Tibial nerve (tissue), 4 donors: ENCODE data around the gene SDK1. TPM values are rescaled to one million over a fixed set of nuclear protein-coding genes. Genes with fewer than 3 reads are reported as not detected.

Experiments
- DNase-seq, 2 donors: peaks; one replicate each; pipeline ENCODE4 v3.0.0-alpha.2; 2019; ENCODE audit warnings: low spot score in 2 of 2
- H3K27ac ChIP-seq, 4 donors: fragments of 200-600 bp; sonication (generic) in 3 of 4; one replicate each; pipeline ENCODE4 v1.5.1; 2017 to 2019; ENCODE audit warnings: mild to moderate bottlenecking in 1 of 4
- H3K27me3 ChIP-seq, 2 donors: fragments of 200-600 bp; sonication (generic) in 1 of 2; one replicate each; pipeline versions ENCODE4 v1.5.1 to v1.6.0; 2017 to 2019
- H3K36me3 ChIP-seq, 3 donors: fragments of 200-600 bp; sonication (generic); one replicate each; pipeline ENCODE4 v1.5.1; 2018 to 2019
- H3K4me1 ChIP-seq, 4 donors: fragments of 200-600 bp; sonication (generic) in 3 of 4; one replicate each; pipeline ENCODE4 v1.5.1; 2017 to 2019
- H3K4me3 ChIP-seq, 4 donors: fragments of 200-600 bp; sonication (generic) in 3 of 4; one replicate each; pipeline ENCODE4 v1.5.1; 2017 to 2019; ENCODE audit warnings: mild to moderate bottlenecking in 1 of 4, moderate library complexity in 1 of 4
- H3K9me3 ChIP-seq, 4 donors: fragments of 200-600 bp; sonication (generic) in 3 of 4; one replicate each; pipeline ENCODE4 v1.5.1; 2017 to 2019
- CTCF ChIP-seq, 5 experiments: fragments of 200-600 bp in 3 of 5; fragments of 450-650 bp in 2 of 5; sonication (generic) in 3 of 5; IDR thresholded peaks; one replicate each; pipeline ENCODE4 v1.5.1; 2016 to 2019; ENCODE audit warnings: antibody characterized with exemption in 5 of 5, mild to moderate bottlenecking in 3 of 5, moderate library complexity in 2 of 5
- EP300 ChIP-seq, 2 donors: sonication (generic); formaldehyde crosslinking; IDR thresholded peaks; one replicate each; pipeline ENCODE4 v1.6.1; 2017; ENCODE audit warnings: antibody characterized with exemption in 2 of 2, mild to moderate bottlenecking in 1 of 2
- POLR2A ChIP-seq, 2 donors: fragments of 450-650 bp; IDR thresholded peaks; one replicate each; pipeline ENCODE4 v1.6.1; 2017; ENCODE audit warnings: antibody characterized with exemption in 2 of 2, mild to moderate bottlenecking in 2 of 2, moderate library complexity in 2 of 2
- WGBS, 2 donors: methylation state at CpG; one replicate each; pipeline ENCODE4 v1.1.5; 2018; 5-methylcytosine and 5-hydroxymethylcytosine counted together
- total RNA-seq, 4 donors: library from RNA; depleted of rRNA; stranded (reverse); fragments of >200 nt; gene quantifications; one replicate each; pipeline ENCODE4 v1.1.0, GENCODE V29; 2016

SDK1 gene
- total RNA-seq, 4 donors from 2014 or later = 8.2 to 16.2 (median 12.9) TPM

GRCh38 chr7:3892157-3892556, 591.1 kb downstream of the SDK1 start:
- no peak for DNase-seq

GRCh38 chr7:3892686-3893085, 591.6 kb downstream of the SDK1 start:
- Histone ChIP-seq H3K4me1 (peaks cover 0 to 6% (median 0%) of the 10 kb centered on the region in 4 donors), H3K9me3 (no peaks in the 10 kb centered on the region), H3K4me3 (no peak overlapping the region), H3K36me3 (no peaks in the 10 kb centered on the region), H3K27ac (no peak overlapping the region), H3K27me3 (no peaks in the 10 kb centered on the region)
- WGBS, 2 donors = 67 to 84% methylated on average over 11 of the region's 11 CpGs
- TF ChIP-seq CTCF (IDR thresholded peaks at IDR 0.05) = no peak
- no peak for TF ChIP-seq POLR2A (IDR thresholded peaks at IDR 0.05)
- no peak for TF ChIP-seq EP300 (IDR thresholded peaks at IDR 0.05)
- DNase-seq = no peak

More at GRCh38 chr7:3892157-3892556, 591.1 kb downstream of the SDK1 start:
- Histone ChIP-seq H3K4me1 (peaks cover 0 to 6% (median 0%) of the 10 kb centered on the region in 4 donors), H3K4me3 (no peak overlapping the region), H3K36me3 (no peaks in the 10 kb centered on the region), H3K27me3 (no peaks in the 10 kb centered on the region), H3K9me3 (no peaks in the 10 kb centered on the region), H3K27ac (no peak overlapping the region)
- 58 to 88% methylated on average over 7 of the region's 7 CpGs for WGBS, 2 donors
- TF ChIP-seq POLR2A (IDR thresholded peaks at IDR 0.05) (no peak), CTCF (IDR thresholded peaks at IDR 0.05) (no peak), EP300 (IDR thresholded peaks at IDR 0.05) (no peak)

- no peaks in the 10 kb centered on the region for H3K27me3 ChIP-seq
- no peaks in the 10 kb centered on the region for H3K9me3 ChIP-seq
- peaks cover 0 to 6% (median 0%) of the 10 kb centered on the region in 4 donors for H3K4me1 ChIP-seq
- WGBS, 2 donors = 88 to 91% methylated on average over 12 of the region's 12 CpGs
- TF ChIP-seq POLR2A (IDR thresholded peaks at IDR 0.05) = no peak
- no peak for TF ChIP-seq CTCF (IDR thresholded peaks at IDR 0.05)
- no peak for TF ChIP-seq EP300 (IDR thresholded peaks at IDR 0.05)
- H3K4me3 ChIP-seq = no peak overlapping the region
- H3K27ac ChIP-seq = no peak overlapping the region
- H3K36me3 ChIP-seq = no peaks in the 10 kb centered on the region
- DNase-seq = no peak
Measured at GRCh38 chr7:3893151-3893788, 592.2 kb downstream of the SDK1 start.

GRCh38 chr7:3893789-3894153, 592.7 kb downstream of the SDK1 start:
- Histone ChIP-seq H3K27me3 (no peaks in the 10 kb centered on the region), H3K4me1 (peaks cover 0 to 6% (median 0%) of the 10 kb centered on the region in 4 donors), H3K4me3 (no peak overlapping the region), H3K9me3 (no peaks in the 10 kb centered on the region), H3K27ac (no peak overlapping the region), H3K36me3 (no peaks in the 10 kb centered on the region)
- TF ChIP-seq EP300 (IDR thresholded peaks at IDR 0.05) (no peak), POLR2A (IDR thresholded peaks at IDR 0.05) (no peak), CTCF (IDR thresholded peaks at IDR 0.05) (no peak)
- DNase-seq = no peak
- WGBS, 2 donors = 65 to 77% methylated on average over 4 of the region's 4 CpGs

- WGBS, 2 donors = 71 to 81% methylated on average over 9 of the region's 9 CpGs
- Histone ChIP-seq H3K27ac (no peak overlapping the region), H3K9me3 (no peaks in the 10 kb centered on the region), H3K36me3 (no peaks in the 10 kb centered on the region), H3K27me3 (no peaks in the 10 kb centered on the region), H3K4me3 (no peak overlapping the region), H3K4me1 (peaks cover 0 to 10% (median 0%) of the 10 kb centered on the region in 4 donors)
- TF ChIP-seq POLR2A (IDR thresholded peaks at IDR 0.05) (no peak), EP300 (IDR thresholded peaks at IDR 0.05) (no peak), CTCF (IDR thresholded peaks at IDR 0.05) (no peak)
- no peak for DNase-seq
Measured at GRCh38 chr7:3895341-3896116, 594.5 kb downstream of the SDK1 start.
